GM13976 (cell line): ENCODE results near the gene CHP2.

Source experiments
- DNase-seq: peaks from one replicate; pipeline ENCODE4 v3.0.0; 2012; ENCODE audit warnings: low spot score
- in situ Hi-C: fragments of 300-500 bp; cut with MboI; formaldehyde crosslinking; loops from one replicate; pipeline ENCODE4 v1.12.0; 2022; ENCODE audit warnings: low sequenced_read_pairs, mixed read lengths, inconsistent platforms; ENCODE audit not compliant: unreplicated experiment
- TF ChIP-seq, protein P1 (sequence below): IDR thresholded peaks from 2 replicates; pipeline ENCODE4 v1.5.1; 2012; ENCODE audit warnings: borderline replicate concordance, mild to moderate bottlenecking; ENCODE audit not compliant: insufficient read depth; ENCODE audit errors: extremely low read depth, missing control alignments, control extremely low read depth

The CHP2 gene

DNA sequence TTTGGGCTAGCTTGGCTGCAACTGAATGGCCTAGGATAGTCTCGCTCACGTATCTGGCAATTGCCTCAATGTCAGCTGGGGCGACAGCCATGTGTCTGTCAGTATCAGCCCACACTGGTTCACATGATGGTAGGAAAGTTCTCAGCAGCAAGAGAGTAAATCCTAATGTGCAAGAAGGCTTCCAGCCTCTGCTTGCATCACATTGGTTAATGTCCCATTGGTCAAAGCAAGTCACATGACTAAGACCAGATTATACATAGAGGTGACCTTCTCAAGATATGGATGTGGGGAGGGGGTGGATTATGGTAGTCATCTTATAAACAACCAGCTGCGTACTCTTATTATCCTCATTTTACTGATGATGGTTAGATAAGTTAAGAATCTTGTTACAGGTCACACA lies 31.0 kb downstream of the CHP2 start:
- in situ Hi-C loops: loop anchor here (25.0 kb wide), 1 partner anchor 726 kb away; no protein-coding TSS in a partner anchor

DNA sequence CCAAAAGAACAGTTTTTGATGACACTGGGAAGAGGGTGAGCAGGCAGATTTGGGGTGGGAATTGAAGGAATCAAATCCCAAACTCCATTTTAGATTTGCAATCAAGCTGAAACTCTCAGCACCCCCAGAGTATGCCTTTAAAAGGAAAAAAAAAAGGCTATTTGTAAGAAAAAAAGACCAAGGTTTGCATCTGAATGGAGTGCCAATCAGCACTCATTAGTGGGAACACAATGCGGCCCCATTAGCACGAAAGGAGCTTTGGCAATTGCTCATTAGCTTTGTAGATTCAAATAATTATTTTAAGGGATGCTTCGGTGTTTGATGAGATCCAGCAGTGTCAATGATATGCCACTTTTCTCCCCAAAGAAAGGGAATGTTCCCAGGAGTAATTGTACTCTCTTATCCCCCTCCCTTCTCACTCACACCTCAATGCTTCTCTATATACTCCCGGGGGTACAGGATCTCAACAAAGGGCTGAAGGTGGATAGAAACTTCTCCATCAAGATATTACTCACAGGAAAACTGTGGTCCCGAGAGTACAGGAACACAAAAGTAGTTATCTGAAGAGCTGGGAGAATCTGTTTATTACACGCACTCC lies 32.2 kb downstream of the CHP2 start:
- no peak for DNase-seq
- in situ Hi-C loops: loop anchor here (25.0 kb wide), 1 partner anchor 725 kb away; no protein-coding TSS in a partner anchor
- TF ChIP-seq, protein P1, sequence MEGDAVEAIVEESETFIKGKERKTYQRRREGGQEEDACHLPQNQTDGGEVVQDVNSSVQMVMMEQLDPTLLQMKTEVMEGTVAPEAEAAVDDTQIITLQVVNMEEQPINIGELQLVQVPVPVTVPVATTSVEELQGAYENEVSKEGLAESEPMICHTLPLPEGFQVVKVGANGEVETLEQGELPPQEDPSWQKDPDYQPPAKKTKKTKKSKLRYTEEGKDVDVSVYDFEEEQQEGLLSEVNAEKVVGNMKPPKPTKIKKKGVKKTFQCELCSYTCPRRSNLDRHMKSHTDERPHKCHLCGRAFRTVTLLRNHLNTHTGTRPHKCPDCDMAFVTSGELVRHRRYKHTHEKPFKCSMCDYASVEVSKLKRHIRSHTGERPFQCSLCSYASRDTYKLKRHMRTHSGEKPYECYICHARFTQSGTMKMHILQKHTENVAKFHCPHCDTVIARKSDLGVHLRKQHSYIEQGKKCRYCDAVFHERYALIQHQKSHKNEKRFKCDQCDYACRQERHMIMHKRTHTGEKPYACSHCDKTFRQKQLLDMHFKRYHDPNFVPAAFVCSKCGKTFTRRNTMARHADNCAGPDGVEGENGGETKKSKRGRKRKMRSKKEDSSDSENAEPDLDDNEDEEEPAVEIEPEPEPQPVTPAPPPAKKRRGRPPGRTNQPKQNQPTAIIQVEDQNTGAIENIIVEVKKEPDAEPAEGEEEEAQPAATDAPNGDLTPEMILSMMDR: no peak

More for the DNA sequence above, 31.0 kb downstream of the CHP2 start:
- DNase-seq: no peak
- TF ChIP-seq, protein P1: no peak

DNA sequence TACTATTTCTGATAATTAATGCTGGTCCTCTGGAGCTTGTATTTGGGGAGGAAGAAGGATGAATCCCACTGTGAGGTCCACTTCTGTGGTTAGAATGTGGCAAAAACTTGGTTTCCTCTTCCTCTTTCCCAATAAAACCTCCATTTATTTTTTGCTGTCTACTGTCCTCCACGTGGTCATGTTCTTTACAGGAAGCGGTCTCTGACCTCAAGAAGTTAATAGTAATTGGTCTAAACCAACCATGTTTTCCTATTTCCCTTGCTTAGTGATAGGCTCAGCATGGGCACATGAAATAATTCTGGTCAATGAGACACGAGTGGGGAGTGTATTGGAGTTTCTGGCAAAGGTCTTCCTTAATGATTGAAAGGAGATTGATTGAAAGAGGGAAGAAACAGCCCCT lies 33.9 kb downstream of the CHP2 start:
- no peak for DNase-seq
- TF ChIP-seq, protein P1: no peak
- in situ Hi-C loops: loop anchor here (25.0 kb wide), 1 partner anchor 724 kb away; no protein-coding TSS in a partner anchor

GRCh38 chr16:23795378-23795777 lies 40.6 kb downstream of the CHP2 start:
- TF ChIP-seq, protein P1: no peak
- in situ Hi-C loops: loop anchor here (25.0 kb wide), 1 partner anchor 717 kb away; no protein-coding TSS in a partner anchor
- DNase-seq: no peak

DNA sequence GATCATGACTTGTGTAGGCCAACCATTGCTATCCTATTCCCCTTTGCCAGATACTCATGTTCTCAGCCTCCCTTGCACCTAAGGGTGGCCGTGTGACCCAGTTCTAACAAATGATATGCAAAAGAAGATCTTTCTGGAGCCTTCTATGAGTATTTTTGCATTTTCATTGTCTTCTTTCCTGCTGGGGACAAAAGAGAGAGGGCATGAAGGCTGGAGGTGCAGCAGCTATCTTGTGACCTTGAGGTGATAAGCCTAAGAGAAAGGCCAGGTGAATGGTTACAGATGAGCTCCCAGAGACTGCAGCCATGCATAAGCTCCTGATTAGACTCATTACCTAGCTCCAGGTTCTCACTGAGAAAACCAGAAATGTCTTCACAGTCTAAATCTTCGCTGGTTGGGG lies 42.1 kb downstream of the CHP2 start:
- in situ Hi-C loops: loop anchor here (25.0 kb wide), 1 partner anchor 715 kb away; no protein-coding TSS in a partner anchor
- TF ChIP-seq, protein P1: no peak
- no peak for DNase-seq

GRCh38 chr16:23801378-23801777 lies 46.6 kb downstream of the CHP2 start:
- peak; percentile 69 for DNase-seq
- in situ Hi-C loops: loop anchor here (5.0 kb wide), 1 partner anchor 211 kb away; no protein-coding TSS in a partner anchor
- TF ChIP-seq, protein P1: peak; percentile 92
